HepG2 (cell line): ENCODE data around the gene ALK. TPM values are rescaled to one million over a fixed set of nuclear protein-coding genes. Genes with fewer than 3 reads are reported as not detected.

ENCODE experiments used
- ATAC-seq: fragments of 200-7000 bp; cut with Tn5 transposase; 3 replicates; pipeline ENCODE4 v1.9.1; 2020; ENCODE audit warnings: mild to moderate bottlenecking, moderate library complexity
- BruUV-seq: library from RNA; stranded (reverse); fragments of 400-500 nt; replicated peaks from 2 replicates; lab custom pipeline; 2021; lab: Mats Ljungman, UMichigan
- CTCF ChIA-PET: fragments of 300-600 bp; formaldehyde crosslinking; extraction: SDS; loops from one replicate; lab custom pipeline; 2021; ENCODE audit warnings: low total read pairs, inconsistent platforms, low intra/inter-chr PET ratio; lab: Yijun Ruan, JAX
- POLR2A ChIA-PET: fragments of 350-600 bp; sonication (Branson Sonifier 250); formaldehyde crosslinking; loops from one replicate; lab custom pipeline; 2020; ENCODE audit warnings: antibody characterized with exemption, inconsistent platforms; lab: Yijun Ruan, JAX
- DNase-seq: peaks from one replicate; pipeline ENCODE4 v3.0.0-alpha.2; 2015; ENCODE audit warnings: low spot score
- FAIRE-seq: peaks from 3 replicates; lab custom pipeline; 2011; peaks lifted over from hg19 to GRCh38; lab: Jason Lieb, UNC
- H2AFZ ChIP-seq: one replicate; pipeline ENCODE4 v1.6.1; 2011; ENCODE audit warnings: low read length, inconsistent platforms
- H3K27ac ChIP-seq: fragments of 300-600 bp; 3 replicates; pipeline ENCODE4 v1.8.0; 2011; ENCODE audit warnings: mixed run types, mild to moderate bottlenecking, mixed read lengths, low read length, inconsistent platforms; ENCODE audit not compliant: insufficient read depth; ENCODE audit errors: extremely low read length
- H3K27me3 ChIP-seq, 2 experiments: fragments of 200-600 bp in 1 of 2; 2 replicates in 1 of 2; 3 replicates in 1 of 2; pipeline versions ENCODE4 v1.6.0 to v1.8.0; 2011; ENCODE audit warnings: low read length in 2 of 2, mild to moderate bottlenecking in 2 of 2, moderate library complexity in 2 of 2, inconsistent platforms in 1 of 2; ENCODE audit not compliant: insufficient read depth in 2 of 2, control insufficient read depth in 1 of 2
- H3K36me3 ChIP-seq, 2 experiments: fragments of 200-600 bp in 1 of 2; replicated peaks in 1 of 2; 2 replicates in 1 of 2; 3 replicates in 1 of 2; pipeline versions ENCODE4 v1.5.1 to v1.8.0; 2011; ENCODE audit warnings: low read length in 2 of 2, inconsistent platforms in 1 of 2; ENCODE audit not compliant: insufficient read depth in 2 of 2, control insufficient read depth in 1 of 2
- H3K4me1 ChIP-seq: 2 replicates; pipeline ENCODE4 v1.5.1; 2012; ENCODE audit warnings: low read length, inconsistent platforms; ENCODE audit not compliant: insufficient read depth
- H3K4me2 ChIP-seq: 2 replicates; pipeline ENCODE4 v1.6.0; 2011; ENCODE audit warnings: low read depth, low read length, inconsistent platforms
- H3K4me3 ChIP-seq, 3 experiments: fragments of 200-600 bp in 1 of 3; sonication (generic), shearing (Covaris generic) in 1 of 3; replicated peaks in 1 of 3; 2 replicates each; pipeline ENCODE4 v1.5.1; 2011 to 2016; ENCODE audit warnings: low read length in 3 of 3, inconsistent platforms in 2 of 3, low read depth in 2 of 3, mild to moderate bottlenecking in 2 of 3, control low read depth in 1 of 3, mixed read lengths in 1 of 3; ENCODE audit not compliant: insufficient read depth in 1 of 3
- H3K79me2 ChIP-seq: one replicate; pipeline ENCODE4 v1.6.1; 2011; ENCODE audit warnings: low read length, inconsistent platforms; ENCODE audit not compliant: insufficient read depth
- H3K9ac ChIP-seq: 2 replicates; pipeline ENCODE4 v1.6.0; 2011; ENCODE audit warnings: mild to moderate bottlenecking, low read depth, low read length, inconsistent platforms; ENCODE audit not compliant: insufficient read depth
- H3K9me3 ChIP-seq: 2 replicates; pipeline ENCODE4 v1.5.1; 2012; ENCODE audit warnings: mild to moderate bottlenecking, low read length
- H4K20me1 ChIP-seq: 2 replicates; pipeline ENCODE4 v1.6.0; 2011; ENCODE audit warnings: inconsistent platforms, mild to moderate bottlenecking, low read length, moderate library complexity; ENCODE audit not compliant: insufficient read depth
- AGO2 ChIP-seq: fragments of 200-400 bp; formaldehyde crosslinking; optimal IDR thresholded peaks from 2 replicates; pipeline ENCODE3; 2017; ENCODE audit warnings: mild to moderate bottlenecking, low read depth, low read length, moderate library complexity
- ARID5B ChIP-seq: IDR thresholded peaks from 2 replicates; pipeline ENCODE4 v1.4.0; 2020; ENCODE audit warnings: mild to moderate bottlenecking, missing genetic modification reagents
- DPF2 ChIP-seq: sonication (generic); formaldehyde crosslinking; IDR thresholded peaks from 2 replicates; pipeline ENCODE4 v1.4.0; 2020; ENCODE audit warnings: mild to moderate bottlenecking, low read depth, missing genetic modification reagents, borderline replicate concordance
- GABPB1 ChIP-seq: IDR thresholded peaks from 2 replicates; pipeline ENCODE4 v1.6.1; 2016; ENCODE audit warnings: mild to moderate bottlenecking, missing genetic modification reagents, moderate library complexity, missing compliant biosample characterization
- MXD3 ChIP-seq: IDR thresholded peaks from 2 replicates; pipeline ENCODE4 v1.6.1; 2016; ENCODE audit warnings: mild to moderate bottlenecking, missing biosample characterization, missing genetic modification reagents
- PRPF4 ChIP-seq: fragments of 200-400 bp; formaldehyde crosslinking; IDR thresholded peaks from 2 replicates; pipeline ENCODE4 v1.6.1; 2016; ENCODE audit warnings: low read length, low read depth; ENCODE audit not compliant: poor library complexity, severe bottlenecking
- ZNF784 ChIP-seq: sonication (generic); formaldehyde crosslinking; IDR thresholded peaks from 2 replicates; pipeline ENCODE4 v1.5.1; 2020; ENCODE audit warnings: missing genetic modification reagents, mild to moderate bottlenecking, borderline replicate concordance
- ZSCAN29 ChIP-seq: sonication (generic); formaldehyde crosslinking; conservative IDR thresholded peaks from 2 replicates; pipeline ENCODE4 v1.4.0; 2020; ENCODE audit warnings: mild to moderate bottlenecking, missing genetic modification reagents
- WGBS: methylation state at CpG from one replicate; pipeline ENCODE4 v1.1.6; 2017; ENCODE audit warnings: low lambda C conversion rate; 5-methylcytosine and 5-hydroxymethylcytosine counted together
- in situ Hi-C: cut with HindIII; loops from 2 replicates; pipeline ENCODE4 v1.10.0; 2017; ENCODE audit warnings: low pct_unique_long_range_greater_than_20kb; ENCODE audit not compliant: extremely low pct_ligation_motif_present
- intact Hi-C: fragments of 100-400 bp; cut with micrococcal nuclease; formaldehyde crosslinking; loops from one replicate; pipeline ENCODE4 v1.10.0; 2022; ENCODE audit not compliant: unreplicated experiment
- polyA plus RNA-seq, 8 experiments: library from polyadenylated mRNA; depleted of rRNA in 3 of 8; stranded (reverse) in 7 of 8; unstranded in 1 of 8; fragments of >200 nt; fragmentation: Illumina TruSeq in 4 of 8; extraction: Trizol in 4 of 8; gene quantifications; 2 replicates each; pipeline versions ENCODE4 v1.2.1 to v1.2.3, GENCODE V29; 2011 to 2016; ENCODE audit warnings: low read depth in 4 of 8, missing spikeins in 1 of 8, mixed read lengths in 1 of 8; ENCODE audit not compliant: insufficient read depth in 1 of 8
- total RNA-seq, 5 experiments: library from RNA; depleted of rRNA; stranded (reverse); fragments of >200 nt; fragmentation: Illumina TruSeq; extraction: Trizol; gene quantifications; 2 replicates each; pipeline ENCODE4 v1.2.3, GENCODE V29; 2016; ENCODE audit warnings: low read depth in 1 of 5
- TF ChIP-seq, protein P1 (sequence below): sonication (generic); formaldehyde crosslinking; IDR thresholded peaks from 2 replicates; pipeline ENCODE4 v1.5.1; 2020; ENCODE audit warnings: missing genetic modification reagents, mild to moderate bottlenecking, borderline replicate concordance
- TF ChIP-seq, protein P2 (sequence below): sonication (generic); formaldehyde crosslinking; IDR thresholded peaks from 2 replicates; pipeline ENCODE4 v1.4.0; 2020; ENCODE audit warnings: missing genetic modification reagents

ALK gene
- total and polyA plus RNA-seq, 2 of the 13 experiments (the other 11 are each of a cell fraction or from before 2014, with no cell fraction given), result not detected

GRCh38 chr2:29694741-29695140 is 226.6 kb downstream of the ALK start:
- ATAC-seq (no peak), DNase-seq (no peak), FAIRE-seq (no peak)
- H2AFZ ChIP-seq, result no peak overlapping the region
- H3K36me3 ChIP-seq, result no peaks in the 10 kb centered on the region
- in situ Hi-C loops, result no loop called here
- 6% methylated on average over 5 of the region's 5 CpGs for WGBS
- H3K4me2 ChIP-seq, result no peak overlapping the region
- H3K27me3 ChIP-seq, result 0 out of 5 replicates have a peak, but pooled peaks cover 0 to 6% of the 10 kb centered on the region in 2 experiments
- no TSS peak for BruUV-seq
- POLR2A ChIA-PET, result no interaction called here
- no peaks in the 10 kb centered on the region for H3K9me3 ChIP-seq
- no peaks in the 10 kb centered on the region for H3K79me2 ChIP-seq
- no peak overlapping the region for H3K9ac ChIP-seq
- H3K4me1 ChIP-seq, result no peaks in the 10 kb centered on the region
- TF ChIP-seq, protein P1, sequence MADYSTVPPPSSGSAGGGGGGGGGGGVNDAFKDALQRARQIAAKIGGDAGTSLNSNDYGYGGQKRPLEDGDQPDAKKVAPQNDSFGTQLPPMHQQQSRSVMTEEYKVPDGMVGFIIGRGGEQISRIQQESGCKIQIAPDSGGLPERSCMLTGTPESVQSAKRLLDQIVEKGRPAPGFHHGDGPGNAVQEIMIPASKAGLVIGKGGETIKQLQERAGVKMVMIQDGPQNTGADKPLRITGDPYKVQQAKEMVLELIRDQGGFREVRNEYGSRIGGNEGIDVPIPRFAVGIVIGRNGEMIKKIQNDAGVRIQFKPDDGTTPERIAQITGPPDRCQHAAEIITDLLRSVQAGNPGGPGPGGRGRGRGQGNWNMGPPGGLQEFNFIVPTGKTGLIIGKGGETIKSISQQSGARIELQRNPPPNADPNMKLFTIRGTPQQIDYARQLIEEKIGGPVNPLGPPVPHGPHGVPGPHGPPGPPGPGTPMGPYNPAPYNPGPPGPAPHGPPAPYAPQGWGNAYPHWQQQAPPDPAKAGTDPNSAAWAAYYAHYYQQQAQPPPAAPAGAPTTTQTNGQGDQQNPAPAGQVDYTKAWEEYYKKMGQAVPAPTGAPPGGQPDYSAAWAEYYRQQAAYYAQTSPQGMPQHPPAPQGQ (CRISPR knock-in tag), result no peak
- TF ChIP-seq ZSCAN29 (CRISPR knock-in tag) (no peak), DPF2 (no peak), ZNF784 (no peak), GABPB1 (CRISPR knock-in tag) (no peak), AGO2 (no peak), ARID5B (no peak), PRPF4 (no peak), MXD3 (CRISPR knock-in tag) (no peak)
- TF ChIP-seq, protein P2, sequence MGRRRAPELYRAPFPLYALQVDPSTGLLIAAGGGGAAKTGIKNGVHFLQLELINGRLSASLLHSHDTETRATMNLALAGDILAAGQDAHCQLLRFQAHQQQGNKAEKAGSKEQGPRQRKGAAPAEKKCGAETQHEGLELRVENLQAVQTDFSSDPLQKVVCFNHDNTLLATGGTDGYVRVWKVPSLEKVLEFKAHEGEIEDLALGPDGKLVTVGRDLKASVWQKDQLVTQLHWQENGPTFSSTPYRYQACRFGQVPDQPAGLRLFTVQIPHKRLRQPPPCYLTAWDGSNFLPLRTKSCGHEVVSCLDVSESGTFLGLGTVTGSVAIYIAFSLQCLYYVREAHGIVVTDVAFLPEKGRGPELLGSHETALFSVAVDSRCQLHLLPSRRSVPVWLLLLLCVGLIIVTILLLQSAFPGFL, result no peak
- H3K27ac ChIP-seq, result no peak overlapping the region
- H3K4me3 ChIP-seq, result no peak overlapping the region
- CTCF ChIA-PET, result no interaction called here
- intact Hi-C loops, result no loop called here
- no peaks in the 10 kb centered on the region for H4K20me1 ChIP-seq
